Measurements from ENCODE around the gene LATS2. TPM values are rescaled to one million over a fixed set of nuclear protein-coding genes. Genes with fewer than 3 reads are reported as not detected.
"Not testable (repeated sequence)": the region's sequence is repeated elsewhere in the genome, so short reads cannot be mapped to it uniquely, and the experiment has no call there.

The LATS2 gene
- total RNA-seq, 6 experiments from 2014 or later, result 6.8 to 12.8 (median 8.7) TPM

- Histone ChIP-seq H3K9me3 (no peaks in the 10 kb centered on the region), H3K4me3 (no peak overlapping the region), H3K4me1 (peaks cover 0 to 6% (median 0%) of the 10 kb centered on the region in 4 donors), H3K27ac (no peak overlapping the region), H3K36me3 (no peaks in the 10 kb centered on the region), H3K27me3 (no peaks in the 10 kb centered on the region)
- TF ChIP-seq CTCF (IDR thresholded peaks at IDR 0.05) (no peak), POLR2A (IDR thresholded peaks at IDR 0.05) (no peak)
- no peak for ATAC-seq
- intact Hi-C loops (cut with DNase I), result loop anchor here in 1 of 2 donors (10.0 kb wide), 1 partner anchor 195 kb away; no protein-coding TSS in a partner anchor
- WGBS (ENCODE audit: insufficient coverage, low coverage, low lambda C conversion rate, missing lambda C conversion rate), result 55% methylated on average over 3 of the region's 3 CpGs
- no peak for DNase-seq
Observed at GRCh38 chr13:20940083-20940482, 121.3 kb downstream of the LATS2 start.

DNA sequence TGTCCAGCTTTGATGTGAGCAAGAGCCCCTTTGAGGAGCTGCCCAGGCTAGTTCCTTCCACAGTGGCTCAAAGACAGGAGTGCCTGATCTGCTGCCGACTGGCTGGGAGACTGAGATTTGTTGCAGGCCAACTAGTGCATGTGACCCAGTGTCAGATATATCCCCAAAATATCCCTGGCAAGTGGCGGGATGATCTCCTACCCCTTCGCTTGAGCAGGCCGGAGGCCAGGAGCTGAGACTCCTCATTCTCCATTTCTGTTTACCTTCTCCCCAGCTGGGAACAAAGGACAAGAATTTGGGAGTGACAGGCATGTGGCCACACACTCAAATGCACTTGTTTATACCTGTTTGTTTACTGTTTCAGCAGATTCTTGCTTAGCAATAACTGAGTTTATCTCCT, 121.7 kb downstream of the LATS2 start:
- ATAC-seq (no peak), DNase-seq (no peak)
- Histone ChIP-seq H3K36me3 (no peaks in the 10 kb centered on the region), H3K4me1 (peaks cover 0 to 6% (median 0%) of the 10 kb centered on the region in 4 donors), H3K4me3 (no peak overlapping the region), H3K27me3 (no peaks in the 10 kb centered on the region), H3K9me3 (no peaks in the 10 kb centered on the region), H3K27ac (no peak overlapping the region)
- no peak for TF ChIP-seq CTCF (IDR thresholded peaks at IDR 0.05)
- no peak for TF ChIP-seq POLR2A (IDR thresholded peaks at IDR 0.05)
- WGBS (ENCODE audit: insufficient coverage, low coverage, low lambda C conversion rate, missing lambda C conversion rate), result 8% methylated on average over 3 of the region's 4 CpGs
- intact Hi-C loops (cut with DNase I), result loop anchor here in 1 of 2 donors (10.0 kb wide), 1 partner anchor 195 kb away; no protein-coding TSS in a partner anchor

DNA sequence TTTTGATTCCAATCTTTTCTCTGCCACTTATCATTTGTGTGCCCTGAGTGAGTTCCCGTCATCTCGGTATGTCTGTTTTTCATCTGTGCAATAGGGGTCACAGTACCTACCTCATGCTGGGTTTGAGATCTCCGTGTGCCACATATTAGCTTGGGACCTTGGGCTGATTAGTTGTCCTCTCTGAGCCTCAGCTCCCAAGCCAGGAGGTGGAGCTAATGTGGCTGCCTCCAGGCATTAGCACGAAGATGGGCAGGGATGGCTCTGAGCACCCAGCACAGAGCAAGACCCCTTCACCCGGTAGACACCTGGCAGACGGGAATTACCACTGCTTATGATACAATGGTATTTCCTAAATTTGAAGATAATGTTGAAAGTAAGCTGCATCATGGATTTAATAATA, 123.1 kb downstream of the LATS2 start:
- no peak for ATAC-seq
- H3K4me1 ChIP-seq, result peaks cover 0 to under 1% (median 0%) of the 10 kb centered on the region in 4 donors
- H3K36me3 ChIP-seq, result no peaks in the 10 kb centered on the region
- 65% methylated on average over 5 of the region's 6 CpGs for WGBS (ENCODE audit: insufficient coverage, low coverage, low lambda C conversion rate, missing lambda C conversion rate)
- no peak overlapping the region for H3K4me3 ChIP-seq
- intact Hi-C loops (cut with DNase I), result no loop called here
- DNase-seq, result no peak
- H3K9me3 ChIP-seq, result no peaks in the 10 kb centered on the region
- TF ChIP-seq POLR2A (IDR thresholded peaks at IDR 0.05), result no peak
- TF ChIP-seq CTCF (IDR thresholded peaks at IDR 0.05), result no peak
- H3K27me3 ChIP-seq, result no peaks in the 10 kb centered on the region
- no peak overlapping the region for H3K27ac ChIP-seq

GRCh38 chr13:20927596-20928257, 133.7 kb downstream of the LATS2 start:
- intact Hi-C loops (cut with DNase I), result loop anchor here in 1 of 2 donors (10.0 kb wide), 1 partner anchor 213 kb away; no protein-coding TSS in a partner anchor
- TF ChIP-seq POLR2A (IDR thresholded peaks at IDR 0.05), result no peak
- no peak for TF ChIP-seq CTCF (IDR thresholded peaks at IDR 0.05)
- no peaks in the 10 kb centered on the region for H3K36me3 ChIP-seq
- H3K27ac ChIP-seq, result no peak overlapping the region
- no peaks in the 10 kb centered on the region for H3K27me3 ChIP-seq
- DNase-seq, result no peak
- H3K9me3 ChIP-seq, result no peaks in the 10 kb centered on the region
- 51% methylated on average over 4 of the region's 4 CpGs for WGBS (ENCODE audit: insufficient coverage, low coverage, low lambda C conversion rate, missing lambda C conversion rate)
- no peak overlapping the region for H3K4me3 ChIP-seq
- ATAC-seq, result no peak
- H3K4me1 ChIP-seq, result no peaks in the 10 kb centered on the region

GRCh38 chr13:20925395-20925790, 136.0 kb downstream of the LATS2 start:
- not testable (repeated sequence) for H3K9me3 ChIP-seq, H3K4me3 ChIP-seq, H3K27me3 ChIP-seq, ATAC-seq, H3K36me3 ChIP-seq, H3K4me1 ChIP-seq, H3K27ac ChIP-seq, DNase-seq
- WGBS (ENCODE audit: insufficient coverage, low coverage, low lambda C conversion rate, missing lambda C conversion rate), result 55% methylated on average over 7 of the region's 13 CpGs
- intact Hi-C loops (cut with DNase I), result loop anchor here in 1 of 2 donors (10.0 kb wide), 1 partner anchor 211 kb away; no protein-coding TSS in a partner anchor
